HG03139 (cell line): Measurements from ENCODE around the gene MLX.
"Not testable (repeated sequence)": the region's sequence is repeated elsewhere in the genome, so short reads cannot be mapped to it uniquely, and the experiment has no call there.

ENCODE experiments used
- ATAC-seq: cut with Tn5 transposase; IDR thresholded peaks from one replicate; pipeline ENCODE4 v1.9.1; 2021; ENCODE audit not compliant: unreplicated experiment

MLX gene

DNA sequence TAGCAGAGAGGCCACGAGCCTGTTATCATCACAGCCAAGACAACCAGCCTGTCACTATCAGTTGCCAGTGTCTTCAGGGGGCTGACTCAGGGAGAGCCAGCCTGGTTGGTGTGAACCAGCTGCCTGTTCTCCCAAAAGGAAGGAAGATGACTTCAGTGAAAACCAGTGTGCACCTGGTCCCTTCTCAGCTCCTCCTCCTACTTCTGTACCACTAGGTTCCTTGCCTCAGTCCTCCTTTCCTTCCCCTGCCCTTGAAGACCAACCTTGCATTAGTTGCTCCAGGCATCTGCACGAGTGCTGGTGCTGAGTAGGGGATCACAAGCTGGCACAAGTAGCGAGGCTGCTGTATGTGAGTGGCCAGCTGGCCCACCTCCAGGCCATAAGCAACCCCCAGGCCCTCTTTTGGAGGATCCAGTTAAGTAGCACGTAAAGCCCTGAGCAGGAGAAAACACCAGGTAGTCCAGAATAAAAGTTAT, 51.1 kb downstream of the MLX start:
- no peak for ATAC-seq

DNA sequence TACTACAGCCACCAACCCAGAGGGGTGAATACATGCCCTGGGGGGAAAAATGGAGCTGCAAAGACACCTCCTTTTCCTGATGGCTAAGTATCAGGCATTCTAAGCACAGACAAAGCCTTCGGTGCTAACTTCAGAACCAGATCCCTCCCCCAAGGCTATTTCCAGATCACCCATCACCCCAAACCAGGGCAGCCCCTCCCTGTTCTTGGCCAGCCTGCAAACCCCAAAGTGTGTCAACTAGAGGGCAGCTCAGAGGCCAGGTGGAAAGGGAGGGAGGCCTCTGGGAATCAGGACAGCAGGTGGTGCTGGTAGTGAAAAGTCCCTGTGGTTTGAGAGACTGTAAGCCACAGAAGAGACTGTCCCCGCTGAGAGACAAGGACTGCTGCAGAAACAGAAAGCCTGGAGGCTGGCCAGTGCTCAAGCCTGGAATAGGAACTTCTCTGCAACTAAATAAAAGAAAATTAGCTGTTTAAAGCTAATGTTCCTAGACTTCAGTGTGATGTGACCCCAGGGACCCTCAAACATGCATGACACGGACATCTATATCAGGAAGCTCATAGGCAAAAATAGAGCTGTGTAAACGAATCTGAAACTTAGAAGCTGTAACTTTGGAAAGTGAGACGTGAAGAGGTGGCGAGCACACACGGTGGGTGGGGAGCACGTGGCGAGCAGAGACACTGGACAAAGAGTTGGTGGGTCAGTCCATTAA, 51.7 kb downstream of the MLX start:
- peak; percentile 66 for ATAC-seq

DNA sequence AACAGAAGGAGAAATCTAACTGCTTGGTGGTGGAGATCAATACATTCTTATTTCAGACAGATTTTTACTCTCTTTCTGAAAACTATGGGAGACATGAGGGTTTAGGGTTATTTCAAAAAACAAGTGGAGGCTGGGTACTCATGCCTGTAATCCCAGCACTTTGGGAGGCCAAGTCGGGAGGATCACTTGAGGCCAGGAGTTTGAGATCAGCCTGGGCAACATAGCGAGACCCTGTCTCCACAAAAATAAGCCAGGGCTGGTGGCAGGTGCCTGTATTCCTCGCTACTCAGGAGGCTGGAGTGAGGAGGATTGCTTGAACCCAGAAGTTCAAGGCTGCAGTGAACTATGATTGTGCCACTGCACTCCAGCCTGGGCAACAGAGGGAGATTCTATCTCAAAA, 55.1 kb downstream of the MLX start:
- not testable (repeated sequence) for ATAC-seq
